NCI-H510A (cell line): ENCODE data around the gene LAPTM4A.
"Not testable (repeated sequence)": the region's sequence is repeated elsewhere in the genome, so short reads cannot be mapped to it uniquely, and the experiment has no call there.

Source experiments
- DNase-seq: peaks from one replicate; lab custom pipeline; 2025; lab: John Stamatoyannopoulos, UW

Gene LAPTM4A

DNA sequence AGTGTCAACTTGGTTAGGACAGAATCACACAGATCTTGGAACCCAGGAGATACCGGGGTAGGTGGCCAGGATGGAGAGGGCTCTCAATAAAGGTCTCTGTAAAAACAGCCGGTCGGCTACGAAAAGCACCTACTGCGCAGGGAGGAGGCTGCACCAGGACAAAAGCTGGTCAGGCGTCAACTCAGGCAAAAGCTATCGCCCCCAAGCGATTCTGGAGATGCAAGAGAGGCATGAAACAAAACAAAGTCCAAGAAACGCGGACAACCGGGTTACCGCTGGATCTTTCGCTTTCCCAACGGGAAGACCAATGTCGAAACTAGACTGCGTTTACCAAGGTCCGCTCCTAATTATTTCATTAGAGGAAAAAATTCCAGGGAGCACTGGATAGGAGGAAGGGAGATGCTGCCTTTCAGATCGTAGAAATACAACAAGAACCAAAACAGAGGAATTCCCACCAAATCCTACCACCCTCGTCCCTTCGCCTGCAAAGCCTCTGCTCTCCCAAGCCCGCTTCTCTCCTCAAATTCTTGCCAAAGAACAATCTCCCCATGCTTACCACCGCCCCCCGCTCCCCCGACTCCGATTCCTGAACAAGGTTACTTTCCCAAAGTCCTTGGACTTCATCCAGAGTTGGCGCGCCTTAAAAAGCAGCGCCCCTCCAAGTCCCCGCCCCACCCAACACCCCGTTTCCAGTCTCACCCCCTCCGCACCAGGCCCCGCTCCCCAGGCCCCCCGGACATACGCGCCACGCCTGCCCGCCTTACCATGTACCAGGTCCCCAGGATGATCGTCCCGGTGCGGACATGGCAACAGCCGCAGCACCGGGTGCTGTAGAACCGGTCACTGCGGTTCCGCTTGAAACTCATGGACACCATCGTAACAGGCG is 539 bp downstream of the LAPTM4A start:
- DNase-seq: peak; percentile 52

DNA sequence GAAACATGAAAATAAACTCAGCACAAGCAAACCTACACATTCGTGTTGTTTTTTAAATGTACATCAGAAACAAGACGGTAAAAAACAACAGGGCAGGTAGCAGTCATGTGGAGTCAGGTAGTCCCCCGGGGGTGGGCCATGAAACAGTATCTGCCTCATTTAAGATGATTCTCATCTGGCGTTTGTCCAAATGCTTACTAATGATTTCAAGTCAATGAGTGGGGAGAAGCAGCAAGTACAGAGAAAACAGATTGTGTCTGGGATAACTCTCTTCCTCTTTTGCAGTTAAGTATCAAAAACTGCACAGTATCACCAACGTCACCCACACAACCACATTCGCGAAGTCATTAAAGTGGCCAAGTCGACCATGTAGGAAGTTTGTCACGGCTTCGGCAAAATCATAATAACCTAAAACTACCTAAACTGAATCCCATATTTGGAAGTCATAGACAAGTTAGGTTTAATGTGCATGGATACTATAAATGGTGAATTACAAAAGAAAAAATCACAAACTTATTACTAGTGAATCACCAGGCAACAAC is 1.3 kb downstream of the LAPTM4A start:
- peak; percentile 32 for DNase-seq

DNA sequence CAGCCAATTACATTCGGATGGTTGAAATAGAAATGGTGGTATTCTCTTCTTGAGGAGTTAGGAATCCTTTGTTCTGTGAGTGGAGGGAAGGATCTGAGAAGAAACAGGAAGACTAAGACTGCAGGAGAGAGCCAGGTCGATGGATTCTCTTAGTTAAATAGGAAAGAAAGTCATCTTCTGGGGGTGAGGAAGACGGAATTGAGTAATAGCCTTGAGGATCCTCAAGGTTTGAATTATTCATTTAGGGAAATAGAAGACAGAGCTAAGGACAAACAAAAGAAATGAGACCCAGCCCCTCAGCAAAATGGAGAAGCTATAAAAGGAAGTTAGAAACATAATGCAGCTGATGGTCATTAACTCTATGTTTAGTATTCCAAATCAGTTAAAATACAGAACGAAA is 1.8 kb downstream of the LAPTM4A start:
- DNase-seq: no peak

DNA sequence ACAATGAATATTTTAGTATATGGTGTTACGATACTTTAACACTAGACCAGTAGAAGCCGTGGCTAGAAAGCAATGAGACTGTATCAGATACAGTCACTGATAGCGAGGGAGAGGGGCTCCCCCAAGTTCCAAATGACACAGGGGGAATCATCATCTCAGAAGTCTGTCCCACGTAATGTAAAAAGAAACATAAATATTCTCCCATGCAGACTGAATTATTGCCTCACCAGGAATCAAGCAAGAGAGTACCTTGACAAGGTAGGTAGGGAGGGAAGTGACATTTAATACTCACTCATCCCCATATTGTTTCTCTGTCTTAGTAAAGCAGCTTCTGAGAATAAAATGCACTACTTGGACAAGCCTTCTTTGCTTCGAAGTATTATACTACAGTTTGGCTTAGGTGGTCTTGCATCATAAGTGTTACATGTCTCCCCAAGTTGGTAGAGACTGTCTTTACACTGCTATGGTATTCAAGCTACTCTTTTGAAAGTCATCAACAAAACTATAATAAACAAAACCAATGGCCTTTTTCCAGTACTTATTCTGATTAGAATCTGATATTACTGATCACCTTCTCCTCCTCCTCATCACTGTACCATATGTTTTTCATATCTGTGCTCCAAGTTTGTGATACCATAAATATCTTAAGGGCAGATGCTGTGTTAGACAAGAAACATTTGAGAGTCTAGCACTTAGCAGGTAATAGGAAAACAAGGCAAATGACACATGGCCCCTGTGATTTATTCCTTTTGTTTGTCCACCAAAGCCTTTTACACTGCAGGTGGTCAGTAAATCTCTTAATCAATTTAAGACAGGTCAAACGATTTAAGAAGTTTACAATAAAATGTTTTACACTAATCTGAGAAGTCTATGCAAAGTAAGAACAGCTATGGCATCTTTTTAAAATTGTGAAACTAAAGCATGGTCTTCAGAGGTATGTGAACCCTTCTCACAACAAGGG is 2.7 kb downstream of the LAPTM4A start:
- DNase-seq: no peak

DNA sequence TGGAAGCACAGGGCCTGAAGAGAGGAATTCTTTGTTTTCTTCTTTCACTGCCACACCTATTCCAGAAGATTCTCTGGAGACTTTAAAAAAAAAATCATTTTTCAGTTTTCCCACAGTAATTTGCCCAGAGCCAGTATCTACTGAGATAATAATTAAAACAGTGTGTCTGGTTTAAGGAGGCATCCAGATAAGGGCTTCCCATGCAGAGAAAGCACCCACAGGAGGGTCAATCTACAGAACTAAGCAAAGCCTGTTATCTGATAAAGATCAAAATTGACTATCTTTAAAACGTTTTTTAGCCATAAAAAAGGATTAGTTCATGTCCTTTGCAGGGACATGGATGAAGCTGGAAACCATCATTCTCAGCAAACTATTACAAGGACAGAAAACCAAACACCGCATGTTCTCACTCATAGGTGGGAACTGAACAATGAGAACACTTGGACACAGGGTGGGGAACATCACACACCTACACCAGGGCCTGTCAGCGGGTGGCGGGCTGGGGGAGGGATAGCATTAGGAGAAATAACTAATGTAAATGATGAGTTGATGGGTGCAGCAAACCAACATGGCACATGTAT is 5.6 kb downstream of the LAPTM4A start:
- not testable (repeated sequence) for DNase-seq

DNA sequence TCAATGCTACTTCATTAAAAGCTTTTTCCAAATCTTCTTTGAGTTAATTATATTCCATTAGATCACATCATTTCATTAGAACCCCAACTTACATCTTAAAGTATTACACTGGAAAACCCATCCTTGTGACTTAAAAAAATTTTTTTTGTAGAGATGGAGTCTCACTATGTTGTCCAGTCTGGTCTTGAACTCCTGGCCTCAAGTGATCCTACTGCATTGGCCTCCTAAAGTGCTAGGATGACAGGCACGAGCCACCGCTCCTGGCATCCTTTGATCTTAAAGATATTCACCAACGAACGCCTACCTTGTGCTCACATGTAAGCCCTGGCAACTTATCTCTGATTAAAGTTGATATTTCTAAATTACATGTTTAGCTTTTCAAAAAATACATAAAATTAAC is 6.7 kb downstream of the LAPTM4A start:
- no peak for DNase-seq

DNA sequence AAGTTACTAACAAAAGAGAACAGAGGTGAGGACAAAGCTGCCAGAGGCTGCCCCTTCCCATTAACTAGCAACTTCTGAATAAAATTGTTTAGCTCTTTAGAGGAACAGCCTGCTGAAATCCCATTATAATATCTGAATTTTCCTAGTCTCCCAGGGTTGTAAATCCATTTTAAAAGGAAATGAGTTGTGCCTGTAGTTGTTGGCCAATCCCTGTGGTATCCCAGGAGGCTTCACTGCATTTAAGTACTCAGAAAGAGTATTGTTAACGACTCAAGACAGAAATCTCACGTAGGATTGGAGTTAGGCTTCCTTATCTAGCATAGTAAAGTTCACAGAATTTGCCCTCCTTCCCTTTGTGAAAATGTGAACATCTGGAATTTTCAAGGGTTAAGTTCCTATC is 8.9 kb downstream of the LAPTM4A start:
- no peak for DNase-seq

DNA sequence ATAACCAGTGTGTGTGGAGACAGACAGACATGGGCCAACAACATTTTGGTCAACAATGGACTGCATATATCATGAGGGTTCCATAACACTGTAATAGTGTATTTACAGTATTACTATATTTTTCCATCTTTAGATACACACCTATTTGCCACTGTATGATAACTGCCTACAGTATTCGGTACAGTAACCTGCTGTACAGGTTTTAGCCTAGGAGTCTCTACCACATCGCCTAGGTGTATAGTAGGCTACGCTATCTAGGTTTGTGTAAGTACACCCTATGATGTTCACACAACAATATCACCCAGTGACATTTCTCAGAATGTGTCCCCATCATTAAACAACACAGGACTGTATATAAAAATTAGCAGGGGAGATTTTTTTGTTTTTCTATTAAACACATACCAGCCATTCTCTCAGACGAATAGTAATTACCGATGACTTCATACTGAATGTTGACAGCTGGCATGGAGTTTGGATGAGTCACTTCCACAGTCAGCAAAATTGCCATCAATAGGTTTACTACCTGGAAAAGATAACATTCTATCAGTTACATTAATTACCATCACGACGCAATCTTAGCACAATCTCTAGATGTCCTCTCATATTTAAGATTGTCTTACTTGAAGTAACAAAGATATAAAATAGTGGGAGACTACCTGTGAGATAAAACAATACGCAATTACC is 10.8 kb downstream of the LAPTM4A start:
- DNase-seq: no peak

DNA sequence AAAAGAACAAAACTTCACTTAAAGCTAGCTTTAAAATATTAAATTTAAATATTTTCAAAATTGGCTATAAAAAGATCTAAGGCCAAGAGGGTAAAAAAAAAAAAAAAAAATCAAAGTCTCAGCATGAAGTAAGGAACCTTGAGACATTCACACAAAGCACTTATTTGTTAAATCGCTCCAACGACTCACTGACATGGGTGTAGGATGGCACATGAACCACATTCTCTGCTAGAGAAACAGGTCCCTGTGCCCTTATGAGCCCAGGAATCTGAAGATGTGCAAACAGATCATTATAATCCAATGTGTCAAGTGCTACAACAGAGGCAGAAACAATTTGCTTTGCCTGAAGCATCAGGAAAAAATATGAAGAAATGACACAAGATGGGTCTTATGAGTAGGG is 13.8 kb downstream of the LAPTM4A start:
- no peak for DNase-seq

DNA sequence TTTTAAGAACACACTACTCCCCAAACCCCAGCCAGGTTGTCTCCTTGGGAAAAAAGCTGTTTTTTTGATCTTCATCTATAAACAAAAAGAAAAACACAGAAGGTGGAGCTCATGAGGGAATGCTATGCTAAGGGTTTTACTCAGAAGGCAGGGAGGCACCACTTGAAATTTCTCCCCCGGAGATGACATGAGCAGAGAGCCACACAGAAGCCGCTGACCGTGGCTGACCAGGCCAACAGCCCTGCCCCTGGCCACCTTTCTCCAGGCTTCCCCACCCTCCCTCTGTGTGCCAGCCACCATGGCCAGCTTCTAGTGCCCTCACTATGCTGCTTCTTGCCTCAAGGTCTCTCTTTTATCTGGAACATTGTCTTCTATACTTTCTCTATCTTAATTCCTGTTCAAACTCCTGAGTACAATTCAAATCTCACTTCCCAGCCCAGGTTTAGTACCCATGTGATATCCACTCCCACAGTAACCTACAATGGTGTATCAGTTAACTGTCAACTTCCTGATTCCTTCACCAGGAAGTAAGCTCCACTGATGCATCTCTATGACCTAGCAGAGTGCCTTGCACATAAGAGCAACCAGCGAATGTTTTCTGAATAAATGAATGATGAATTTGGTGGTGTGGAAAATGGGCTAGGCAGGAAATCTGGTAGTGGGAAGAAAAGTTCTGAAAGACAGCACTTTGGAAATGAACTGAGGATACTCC is 15.3 kb downstream of the LAPTM4A start:
- DNase-seq: no peak

DNA sequence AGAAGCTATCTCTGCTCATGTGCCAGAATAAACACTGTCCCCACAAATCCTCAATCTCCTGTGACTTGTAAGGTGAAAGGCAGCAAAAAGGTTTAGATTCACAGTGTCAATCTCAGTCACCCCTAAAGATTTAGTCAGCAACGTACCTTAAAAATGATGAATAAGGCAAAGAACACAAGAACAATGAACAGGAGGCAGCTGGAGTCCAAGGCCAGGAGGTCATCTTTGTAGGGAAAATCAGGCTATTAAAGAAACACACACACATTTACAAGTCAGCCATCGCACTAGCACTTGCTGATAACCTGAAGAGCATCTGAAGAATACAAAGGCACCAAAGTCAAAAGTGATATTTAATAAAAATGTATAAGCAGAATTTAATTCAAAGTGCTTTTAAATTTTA is 16.6 kb downstream of the LAPTM4A start:
- no peak for DNase-seq

DNA sequence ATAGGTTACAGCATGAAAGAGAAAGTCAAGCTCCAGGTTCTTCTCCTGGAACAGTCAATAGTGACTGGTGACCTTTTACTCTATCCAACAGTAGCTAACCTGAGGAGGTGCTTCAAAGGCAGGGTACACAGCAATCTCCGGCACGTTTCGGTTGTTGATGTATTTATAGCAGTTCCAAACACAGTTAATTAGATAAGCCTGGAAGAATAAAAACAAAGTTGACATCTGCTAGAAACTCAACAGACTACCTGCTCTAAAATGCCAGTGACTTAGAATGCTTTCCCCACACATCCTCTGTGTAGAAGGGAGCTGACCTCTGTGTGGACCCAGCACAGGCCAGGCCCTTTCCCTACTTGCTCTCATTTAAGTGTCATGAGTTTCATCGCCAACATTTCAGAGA is 17.2 kb downstream of the LAPTM4A start:
- no peak for DNase-seq

DNA sequence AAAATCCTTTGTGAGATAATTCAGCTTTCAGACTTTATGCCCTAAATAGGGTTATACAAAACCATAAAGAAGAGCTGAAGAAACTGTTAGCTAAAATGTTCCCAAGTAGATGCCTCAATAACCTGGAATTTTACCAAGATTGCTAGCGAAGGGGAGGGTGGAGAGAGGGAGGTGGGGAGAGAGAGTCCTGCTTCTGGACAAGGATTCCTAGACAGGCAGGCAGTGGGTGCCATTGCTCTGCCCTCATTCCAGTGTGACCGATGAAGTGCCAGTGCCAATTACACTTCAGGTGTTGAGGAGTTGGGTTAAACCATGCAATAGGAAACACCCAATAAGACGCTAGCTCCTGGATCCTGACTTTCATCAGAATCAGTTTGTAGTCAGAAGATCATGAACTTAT is 18.1 kb downstream of the LAPTM4A start:
- DNase-seq: no peak

DNA sequence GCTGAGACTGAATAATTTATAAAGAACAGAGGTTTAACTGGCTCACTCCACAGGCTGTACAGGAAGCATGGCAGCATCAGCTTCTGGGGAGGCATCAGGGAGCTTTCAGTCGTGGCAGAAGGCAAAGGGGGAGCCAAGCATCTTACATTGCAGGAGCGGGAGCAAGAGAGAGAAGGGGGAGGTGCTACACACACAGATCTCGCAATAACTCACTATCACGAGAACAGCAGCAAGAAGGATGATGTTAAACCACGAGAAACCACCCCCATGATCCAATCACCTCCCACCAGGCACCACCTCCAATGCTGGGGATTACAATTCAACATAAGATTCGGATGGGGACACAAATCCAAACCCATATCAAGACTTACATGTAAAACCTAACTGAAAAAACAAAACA is 21.2 kb downstream of the LAPTM4A start:
- DNase-seq: no peak

DNA sequence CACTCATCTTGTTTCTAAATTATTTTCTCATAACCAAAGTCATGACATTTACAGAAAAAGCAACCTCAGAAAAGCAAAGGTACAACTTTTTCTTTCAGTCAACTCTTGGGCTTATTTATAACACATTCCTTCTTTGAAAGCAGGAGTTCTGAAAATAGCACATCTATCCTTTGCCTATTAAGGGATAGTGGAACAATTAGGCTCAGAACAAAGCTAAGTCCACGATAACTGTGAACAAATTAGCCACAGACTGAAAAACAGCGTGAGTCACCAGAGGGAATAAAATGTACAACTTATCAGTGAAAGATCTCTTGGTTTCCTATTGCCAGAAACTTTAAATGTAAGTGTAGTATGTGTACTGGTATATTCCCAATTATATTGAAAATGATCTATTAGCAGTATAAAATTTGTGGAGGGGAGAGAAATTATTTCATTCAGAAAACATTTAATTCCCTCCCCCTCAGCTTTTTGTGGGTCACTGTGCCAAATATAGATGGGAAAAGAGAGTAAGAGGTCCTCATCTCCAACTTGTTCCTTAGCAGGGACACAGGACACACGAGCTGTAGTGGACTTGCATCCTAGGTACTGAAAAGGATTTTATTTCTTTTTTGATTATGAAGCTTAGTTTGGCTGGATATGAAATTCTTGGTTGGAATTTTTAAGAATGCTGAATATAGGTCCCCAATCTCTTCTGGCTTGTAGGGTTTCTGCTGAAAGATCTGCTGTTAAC is 23.6 kb downstream of the LAPTM4A start:
- no peak for DNase-seq

DNA sequence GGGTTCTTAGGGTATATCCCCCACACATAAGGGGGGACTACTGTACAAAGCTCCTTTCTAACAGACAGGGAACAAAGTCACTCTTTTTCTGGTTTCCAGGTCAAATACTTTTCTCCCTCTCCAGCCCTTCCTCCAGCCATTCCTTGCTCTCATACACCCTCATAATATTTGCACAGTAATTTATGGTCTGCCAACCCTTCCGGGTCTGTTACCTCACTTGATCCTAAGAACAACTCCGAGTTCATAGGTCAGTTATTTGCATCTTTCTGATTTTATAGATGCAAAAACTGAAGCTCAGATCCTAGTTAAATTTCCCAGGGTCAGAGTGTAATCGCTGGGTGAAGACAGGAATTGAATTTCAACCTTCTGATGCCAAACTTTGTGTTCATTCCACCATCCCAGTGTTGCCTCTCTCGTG is 24.2 kb downstream of the LAPTM4A start:
- no peak for DNase-seq

DNA sequence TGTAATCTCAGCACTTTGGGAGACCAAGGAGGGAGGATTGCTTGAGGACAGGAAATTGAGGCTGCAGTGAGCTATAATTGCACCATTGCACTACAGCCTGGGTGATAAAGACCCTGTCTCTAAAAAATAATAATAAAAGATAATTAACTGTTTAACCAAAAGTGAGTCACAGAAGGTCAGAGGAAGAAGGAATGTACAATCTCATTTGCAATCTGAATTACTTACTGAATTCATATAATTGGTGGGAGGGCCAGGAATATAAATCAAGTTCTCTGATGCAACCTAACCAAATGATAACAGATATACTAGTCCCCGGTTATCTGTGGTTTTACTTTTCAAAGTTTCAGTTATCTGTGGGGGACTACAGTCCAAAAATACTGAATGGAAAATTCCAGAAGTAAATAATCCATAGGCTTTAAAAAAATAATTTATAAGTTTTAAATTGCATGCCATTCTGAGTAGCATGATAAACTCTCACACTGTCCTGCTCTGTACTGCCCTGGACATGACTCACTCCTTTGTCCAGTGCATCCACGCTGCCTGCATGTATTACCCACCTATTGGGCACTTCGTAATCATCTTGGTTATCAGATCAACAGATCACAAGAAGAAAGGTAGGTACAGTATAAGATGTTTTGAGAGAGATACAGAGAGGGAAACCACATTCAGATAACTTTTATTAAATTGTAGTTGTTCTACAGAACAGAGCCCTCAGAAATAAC is 26.2 kb downstream of the LAPTM4A start:
- no peak for DNase-seq

DNA sequence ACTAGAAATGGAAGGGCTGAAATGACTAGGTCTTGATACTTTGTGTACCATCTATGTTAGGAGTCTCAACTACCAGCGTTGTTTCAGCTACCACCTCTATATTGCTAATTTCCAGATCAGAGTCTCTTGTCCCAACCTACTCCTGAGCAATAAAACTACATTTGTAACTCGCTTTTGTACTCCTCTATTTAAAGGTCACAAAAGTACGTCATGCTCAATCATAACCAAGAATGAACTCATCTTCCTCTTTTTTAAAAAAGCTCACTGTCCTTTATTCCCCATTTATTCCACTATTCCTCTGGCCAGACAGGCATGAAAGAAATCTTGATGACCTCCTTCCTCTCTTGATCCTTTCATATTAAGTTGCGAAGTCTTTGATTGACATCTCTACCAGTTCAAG is 27.7 kb downstream of the LAPTM4A start:
- no peak for DNase-seq

DNA sequence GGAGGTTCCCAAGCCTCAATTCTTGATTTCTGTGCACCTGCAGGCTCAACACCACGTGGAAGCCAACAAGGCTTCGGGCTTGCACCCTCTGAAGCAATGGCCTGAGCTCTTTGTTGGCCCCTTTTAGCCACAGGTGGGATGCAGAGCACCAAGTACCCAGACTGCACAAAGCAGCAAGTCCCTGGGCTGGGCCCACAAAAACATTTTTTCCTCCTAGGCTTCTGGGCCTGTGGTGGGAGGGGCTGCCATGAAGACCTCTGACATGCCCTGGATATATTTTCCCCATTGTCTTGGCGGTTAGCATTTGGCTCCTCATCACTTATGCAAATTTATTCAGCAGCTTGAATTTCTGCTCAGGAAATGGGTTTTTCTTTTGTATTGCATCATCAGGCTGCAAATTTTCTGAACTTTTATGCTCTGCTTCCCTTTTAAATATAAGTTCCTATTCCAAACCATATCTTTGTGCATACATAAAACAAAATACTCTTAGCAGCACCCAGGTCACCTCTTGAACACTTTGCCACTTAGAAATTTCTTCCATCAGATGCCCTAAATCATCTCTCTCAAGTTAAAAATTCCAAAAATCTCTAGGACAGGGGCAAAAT is 29.9 kb downstream of the LAPTM4A start:
- no peak for DNase-seq
